CD4-positive, alpha-beta T cell (primary cell): Measurements from ENCODE around the gene DESI1. TPM values are rescaled to one million over a fixed set of nuclear protein-coding genes. Genes with fewer than 3 reads are reported as not detected.

Source experiments
- ATAC-seq: fragments of 200-7000 bp; cut with Tn5 transposase; one replicate; pipeline ENCODE4 v1.10.0; 2022; ENCODE audit warnings: mild to moderate bottlenecking; ENCODE audit not compliant: poor library complexity
- CTCF ChIA-PET: fragments of 350-600 bp; sonication (Branson Sonifier 250); formaldehyde crosslinking; loops from one replicate; lab custom pipeline; 2021; ENCODE audit warnings: antibody characterized with exemption, inconsistent platforms; lab: Charles Lee
- POLR2A ChIA-PET: fragments of 350-600 bp; sonication (Branson Sonifier 250); formaldehyde crosslinking; loops from one replicate; lab custom pipeline; 2021; ENCODE audit warnings: antibody characterized with exemption, inconsistent platforms; lab: Charles Lee
- DNase-seq, 14 experiments: peaks; one replicate each; pipeline ENCODE4 v3.0.0-alpha.2; 2013 to 2020; ENCODE audit warnings: mixed read lengths in 2 of 14
- H3K27ac ChIP-seq, 2 donors: one replicate each; pipeline versions ENCODE4 v1.5.1 to v1.7.0; 2013; ENCODE audit warnings: low read length in 2 of 2, low read depth in 1 of 2, mild to moderate bottlenecking in 1 of 2
- H3K27me3 ChIP-seq, 2 experiments: 1 replicate in 1 of 2; 2 replicates in 1 of 2; pipeline versions ENCODE4 v1.6.1 to v1.7.0; 2013; ENCODE audit warnings: low read length in 2 of 2, control low read depth in 1 of 2, mild to moderate bottlenecking in 1 of 2, moderate library complexity in 1 of 2; ENCODE audit not compliant: insufficient read depth in 2 of 2, control insufficient read depth in 1 of 2
- H3K36me3 ChIP-seq: one replicate; pipeline ENCODE4 v1.6.1; 2013; ENCODE audit warnings: low read length, control low read depth; ENCODE audit not compliant: insufficient read depth
- H3K4me1 ChIP-seq: one replicate; pipeline ENCODE4 v1.6.1; 2013; ENCODE audit warnings: low read length, control low read depth; ENCODE audit not compliant: insufficient read depth
- H3K4me3 ChIP-seq: one replicate; pipeline ENCODE4 v1.5.1; 2013; ENCODE audit warnings: mild to moderate bottlenecking, low read length, moderate library complexity
- H3K9me3 ChIP-seq, 2 experiments: 1 replicate in 1 of 2; 2 replicates in 1 of 2; pipeline versions ENCODE4 v1.6.1 to v1.7.0; 2013; ENCODE audit warnings: low read length in 2 of 2, mild to moderate bottlenecking in 2 of 2, control low read depth in 1 of 2, moderate library complexity in 1 of 2; ENCODE audit not compliant: control insufficient read depth in 1 of 2, insufficient read depth in 1 of 2
- H3K27ac Mint-ChIP-seq: one replicate; pipeline ENCODE4 v1.8.0; 2020; ENCODE audit warnings: mixed read lengths
- H3K27me3 Mint-ChIP-seq: one replicate; pipeline ENCODE4 v1.8.0; 2021; ENCODE audit warnings: mixed read lengths
- H3K36me3 Mint-ChIP-seq: one replicate; pipeline ENCODE4 v1.8.0; 2021; ENCODE audit warnings: low read depth, mixed read lengths
- H3K4me1 Mint-ChIP-seq: one replicate; pipeline ENCODE4 v1.8.0; 2021; ENCODE audit warnings: low read depth, mixed read lengths
- H3K4me3 Mint-ChIP-seq: one replicate; pipeline ENCODE4 v1.8.0; 2020; ENCODE audit warnings: mild to moderate bottlenecking, mixed read lengths
- H3K9me3 Mint-ChIP-seq: one replicate; pipeline ENCODE4 v1.8.0; 2020; ENCODE audit warnings: mixed read lengths
- CTCF ChIP-seq: fragments of 200-600 bp; IDR thresholded peaks from one replicate; pipeline ENCODE4 v1.8.0; 2022; ENCODE audit warnings: antibody characterized with exemption, mild to moderate bottlenecking
- intact Hi-C, 2 experiments: fragments of 100-400 bp; cut with DNase I in 1 of 2; cut with micrococcal nuclease in 1 of 2; formaldehyde crosslinking; loops; one replicate each; pipeline versions ENCODE4 v1.15.1 to v1.9.0; 2023 to 2025; cut with DNase I, micrococcal nuclease
- total RNA-seq, 174 experiments: library from RNA in 2 of 174; stranded (reverse) in 2 of 174; gene quantifications; one replicate each; pipeline ENCODE4 v1.2.3 and lab custom pipeline; 2021 to 2026

Gene DESI1
- total RNA-seq, 2 experiments from 2014 or later = 12.7 to 13.0 TPM

GRCh38 chr22:41625577-41625976 is 4.7 kb upstream of the DESI1 start:
- intact Hi-C loops = loop anchor here in 1 of 2 experiments (10.0 kb wide), 2 partner anchors 431 to 771 kb away; partner anchors contain the start of genes ST13 and XPNPEP3
- CTCF ChIA-PET = no interaction called here
- H3K36me3 ChIP-seq = peaks cover 61% of the 10 kb centered on the region

GRCh38 chr22:41621911-41622179 is 1.0 kb upstream of the DESI1 start:
- Histone ChIP-seq H3K9me3 (no peaks in the 10 kb centered on the region), H3K4me3 (peak overlapping the region; percentile 65), H3K27me3 (no peaks in the 10 kb centered on the region), H3K4me1 (peaks cover 43% of the 10 kb centered on the region), H3K27ac (peak overlapping the region; percentile 95 to 96), H3K36me3 (peaks cover 27% of the 10 kb centered on the region)
- DNase-seq = no peak
- H3K27ac Mint-ChIP-seq = peak overlapping the region; percentile 98
- peaks cover 37% of the 10 kb centered on the region for H3K36me3 Mint-ChIP-seq
- TF ChIP-seq CTCF = no peak
- no peaks in the 10 kb centered on the region for H3K27me3 Mint-ChIP-seq
- intact Hi-C loops = loop anchor here (1.0 to 10.0 kb wide), 6 partner anchors 32 to 767 kb away; partner anchors contain the start of genes POLR3H (in 2 of the 2), ST13 (in 1 of the 2), TOB2 (in 1 of the 2) and XPNPEP3 (in 1 of the 2)
- ATAC-seq = no peak
- H3K9me3 Mint-ChIP-seq = no peaks in the 10 kb centered on the region
- CTCF ChIA-PET = interaction anchor here (1.3 to 1.6 kb wide), 2 partner anchors 15 to 32 kb away, joined by 3 to 5 read pairs; partner anchors contain the start of gene PMM1
- POLR2A ChIA-PET = interaction anchor here (0.9 to 3.7 kb wide), 12 partner anchors 16 to 377 kb away, joined by 3 to 58 read pairs (median 6); partner anchors contain the start of genes CCDC134, PMM1, RANGAP1 and SNU13
- peak overlapping the region; percentile 95 for H3K4me3 Mint-ChIP-seq
- peaks cover 45% of the 10 kb centered on the region for H3K4me1 Mint-ChIP-seq

More at GRCh38 chr22:41625577-41625976, 4.7 kb upstream of the DESI1 start:
- Mint-ChIP-seq H3K27ac (no peak overlapping the region), H3K9me3 (no peaks in the 10 kb centered on the region), H3K4me3 (no peak overlapping the region), H3K36me3 (peaks cover 74% of the 10 kb centered on the region), H3K4me1 (peaks cover 32% of the 10 kb centered on the region), H3K27me3 (no peaks in the 10 kb centered on the region)
- peaks cover 37% of the 10 kb centered on the region for H3K4me1 ChIP-seq
- no peaks in the 10 kb centered on the region for H3K27me3 ChIP-seq
- ATAC-seq (no peak), DNase-seq (no peak)
- no peaks in the 10 kb centered on the region for H3K9me3 ChIP-seq
- H3K27ac ChIP-seq = no peak overlapping the region
- no peak for TF ChIP-seq CTCF
- POLR2A ChIA-PET = no interaction called here
- H3K4me3 ChIP-seq = no peak overlapping the region

DNA sequence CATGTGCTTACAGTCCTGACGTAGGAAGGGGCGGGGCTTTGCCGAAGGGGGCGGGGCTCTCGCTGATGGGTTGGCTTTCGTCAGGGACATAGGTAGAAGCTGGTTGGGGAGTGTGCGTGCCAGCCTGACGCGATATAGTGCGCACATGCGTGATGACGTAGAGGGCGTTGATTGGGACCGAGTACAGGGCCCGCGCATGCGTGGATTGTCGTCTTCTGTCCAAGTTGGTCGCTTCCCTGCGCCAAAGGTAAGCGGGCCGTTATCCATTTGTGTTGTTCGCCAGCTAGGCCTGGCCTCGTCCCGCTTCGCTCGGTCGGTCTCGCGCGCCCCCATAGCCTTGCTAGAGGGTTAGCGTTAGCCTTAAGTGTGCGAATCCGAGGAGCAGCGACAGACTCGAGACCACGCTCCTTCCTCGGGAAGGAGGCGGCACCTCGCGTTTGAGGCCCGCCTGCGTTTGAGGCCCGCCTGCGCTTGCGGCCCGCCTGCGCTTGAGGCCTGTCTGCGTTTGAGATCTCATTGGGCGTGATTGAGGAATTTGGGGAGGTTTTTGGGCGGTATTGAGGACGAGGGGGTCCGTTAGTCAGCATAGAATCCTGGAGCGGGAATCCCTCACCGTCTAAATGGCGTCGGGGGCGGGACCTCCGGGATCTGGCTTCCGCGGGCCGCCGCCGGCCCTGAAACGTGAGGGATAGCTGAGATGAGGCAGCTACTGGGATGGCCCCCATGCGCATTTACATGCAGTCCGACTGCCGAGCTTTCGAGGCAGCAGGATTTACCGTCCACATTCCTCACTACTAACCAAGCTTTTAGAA is 462 bp upstream of the DESI1 start, which contains the start of gene XRCC6:
Gene XRCC6 (plus strand): TSS at position 197 of the 812 bp plus-strand sequence. CDS start 710 bp downstream, outside the sequence.
- Histone ChIP-seq H3K4me1 (peaks cover 43% of the 10 kb centered on the region), H3K36me3 (peaks cover 25% of the 10 kb centered on the region), H3K27me3 (no peaks in the 10 kb centered on the region), H3K27ac (peak within 1 kb of the TSS; percentile 95 to 96), H3K4me3 (peak within 1 kb of the TSS; percentile 65), H3K9me3 (no peaks in the 10 kb centered on the region)
- H3K9me3 Mint-ChIP-seq = no peaks in the 10 kb centered on the region
- intact Hi-C loops = loop anchor here (1.0 to 10.0 kb wide), 6 partner anchors 31 to 767 kb away; partner anchors contain the start of genes POLR3H (in 2 of the 2), ST13 (in 1 of the 2), TOB2 (in 1 of the 2) and XPNPEP3 (in 1 of the 2)
- ATAC-seq (peak; percentile 88), DNase-seq (peak; percentile 99 to 100 (median 100))
- H3K27ac Mint-ChIP-seq = peak within 1 kb of the TSS; percentile 98
- POLR2A ChIA-PET = interaction anchor here (0.6 to 3.8 kb wide), 23 partner anchors 14 to 459 kb away, joined by 3 to 58 read pairs (median 5); partner anchors contain the start of genes ACO2, CCDC134, PHF5A and PMM1
- peaks cover 49% of the 10 kb centered on the region for H3K4me1 Mint-ChIP-seq
- CTCF ChIA-PET = interaction anchor here (1.0 to 1.6 kb wide), 3 partner anchors 15 to 46 kb away, joined by 3 to 11 read pairs (median 5); partner anchors contain the start of gene PMM1
- TF ChIP-seq CTCF = no peak
- H3K27me3 Mint-ChIP-seq = no peaks in the 10 kb centered on the region
- peaks cover 36% of the 10 kb centered on the region for H3K36me3 Mint-ChIP-seq
- peak within 1 kb of the TSS; percentile 95 for H3K4me3 Mint-ChIP-seq
